HG03432 (cell line): ENCODE measurements around the gene NASP.

Source experiments
- ATAC-seq: cut with Tn5 transposase; IDR thresholded peaks from one replicate; pipeline ENCODE4 v1.9.1; 2021; ENCODE audit warnings: mild to moderate bottlenecking, moderate library complexity; ENCODE audit not compliant: unreplicated experiment

The NASP gene

GRCh38 chr1:45583666-45584350, at the start of gene NASP:
Gene NASP, plus strand, starts transcription at chr1:45584041. Its CDS starts 106 bp downstream, at chr1:45584147.
- peak; percentile 53 for ATAC-seq

GRCh38 chr1:45535988-45536766, 47.7 kb upstream of the NASP start:
- no peak for ATAC-seq

- no peak for ATAC-seq
These were observed 47.0 kb upstream of the NASP start for GRCh38 chr1:45536886-45537285.

- no peak for ATAC-seq
These were observed 42.6 kb upstream of the NASP start for GRCh38 chr1:45541193-45541592.

- no peak for ATAC-seq
These were observed 41.2 kb upstream of the NASP start for GRCh38 chr1:45542591-45542990.

- peak; percentile 68 for ATAC-seq
These were observed 40.0 kb upstream of the NASP start for GRCh38 chr1:45543581-45544417.

GRCh38 chr1:45544530-45544929, 39.3 kb upstream of the NASP start:
- no peak for ATAC-seq

GRCh38 chr1:45545019-45545493, 38.8 kb upstream of the NASP start:
- ATAC-seq = peak; percentile 63

GRCh38 chr1:45545553-45546310, 38.1 kb upstream of the NASP start:
- no peak for ATAC-seq

- peak; percentile 93 for ATAC-seq
These were observed 33.2 kb upstream of the NASP start, which contains the start of gene AKR1A1 for GRCh38 chr1:45550401-45551351. Gene AKR1A1, plus strand, starts transcription at chr1:45550826. Its CDS starts 10,969 bp downstream, at chr1:45561795.

- ATAC-seq = no peak
These were observed 32.2 kb upstream of the NASP start for GRCh38 chr1:45551684-45552083.

GRCh38 chr1:45552331-45552730, 31.5 kb upstream of the NASP start:
- no peak for ATAC-seq

- ATAC-seq = no peak
These were observed 29.6 kb upstream of the NASP start for GRCh38 chr1:45554198-45554597.

- no peak for ATAC-seq
These were observed 26.4 kb upstream of the NASP start for GRCh38 chr1:45557422-45557944.

GRCh38 chr1:45563843-45564242, 20.0 kb upstream of the NASP start:
- no peak for ATAC-seq

- ATAC-seq = no peak
These were observed 17.1 kb upstream of the NASP start for GRCh38 chr1:45566722-45567121.

GRCh38 chr1:45567911-45568310, 15.9 kb upstream of the NASP start:
- no peak for ATAC-seq

GRCh38 chr1:45568421-45568820, 15.4 kb upstream of the NASP start:
- ATAC-seq = no peak

- ATAC-seq = no peak
These were observed 14.3 kb upstream of the NASP start for GRCh38 chr1:45569571-45569961.
